SH-SY5Y (cell line): ENCODE data around the gene TBCCD1.

Source experiments
- GATA2 ChIP-seq: IDR thresholded peaks from 2 replicates; pipeline ENCODE4 v1.6.1; 2011; ENCODE audit warnings: mild to moderate bottlenecking, low read depth, low read length
- GATA3 ChIP-seq: IDR thresholded peaks from 2 replicates; pipeline ENCODE4 v1.6.1; 2011; ENCODE audit warnings: low read depth, mild to moderate bottlenecking, low read length, moderate library complexity

- TF ChIP-seq GATA3 (no peak), GATA2 (no peak)
Observed at GRCh38 chr3:186511245-186511644, 55.9 kb downstream of the TBCCD1 start.
